Measurements from ENCODE around the gene CCHCR1. TPM values are rescaled to one million over a fixed set of nuclear protein-coding genes. Genes with fewer than 3 reads are reported as not detected.

The CCHCR1 gene
- total RNA-seq, 1 donor from 2014 or later: 23.8 TPM

DNA sequence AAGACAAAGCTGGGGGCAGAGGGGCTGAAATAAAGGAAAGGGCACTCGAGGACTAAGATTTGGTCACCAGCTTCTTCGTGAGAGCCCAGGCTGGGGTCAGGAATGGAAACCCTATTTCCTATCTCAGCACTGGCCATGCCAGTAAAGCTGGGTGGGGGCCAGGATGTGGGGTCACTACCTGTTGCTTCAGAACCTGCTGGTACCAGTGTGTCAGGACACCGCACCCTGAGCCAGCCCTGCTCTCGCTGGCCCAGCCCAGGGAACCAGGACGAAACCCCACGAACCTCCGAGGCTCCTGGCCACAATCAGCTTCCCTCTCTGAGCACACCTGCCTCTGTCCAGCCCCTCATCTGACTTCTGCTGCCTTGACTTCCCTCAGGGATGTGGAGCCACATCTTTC, 39.4 kb downstream of the CCHCR1 start:
- DNase-seq (ENCODE audit: low spot score): no peak

DNA sequence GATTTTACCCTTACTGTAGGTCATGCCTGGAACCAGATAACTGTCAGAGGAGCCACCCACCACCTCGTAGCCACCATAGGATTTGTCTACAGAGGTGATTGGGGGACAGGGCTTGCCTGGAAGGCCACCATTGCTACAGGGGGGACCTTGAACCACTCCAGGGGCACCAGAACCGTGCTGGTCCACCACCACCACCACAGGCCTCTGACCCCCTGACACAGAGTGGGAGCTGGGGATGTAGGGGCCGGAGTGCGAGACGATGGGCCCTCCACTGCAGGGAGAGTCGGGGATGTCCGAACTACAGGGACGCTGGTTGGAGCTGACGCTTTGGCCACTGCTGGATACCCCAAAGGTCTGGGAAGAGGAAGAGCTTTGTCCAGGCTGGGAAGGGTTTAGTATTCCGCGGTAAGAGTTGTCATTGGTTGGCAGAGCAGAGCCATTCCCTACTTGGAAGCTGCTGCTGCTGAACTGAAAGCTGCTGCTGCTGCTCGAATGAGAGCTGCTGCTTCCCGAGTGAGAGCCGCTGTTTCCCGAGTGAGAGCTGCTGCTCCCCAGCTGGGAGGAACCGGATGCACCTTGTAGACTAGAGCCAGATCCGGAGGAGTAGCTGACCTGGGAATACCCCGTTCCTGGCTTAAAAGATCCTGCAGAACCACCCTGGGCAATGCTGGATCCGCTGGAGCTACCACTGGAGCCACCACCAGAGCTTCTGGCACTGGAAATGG, 40.8 kb downstream of the CCHCR1 start:
- intact Hi-C loops (cut with DNase I): no loop called here
- DNase-seq (ENCODE audit: low spot score) (no peak), ATAC-seq (peak; percentile 28)

More for the DNA sequence above, 39.4 kb downstream of the CCHCR1 start:
- ATAC-seq: no peak
- intact Hi-C loops (cut with DNase I): no loop called here

GRCh38 chr6:31115941-31116560, 41.6 kb downstream of the CCHCR1 start:
- ATAC-seq (no peak), DNase-seq (ENCODE audit: low spot score) (no peak)
- intact Hi-C loops (cut with DNase I): no loop called here

- ATAC-seq: no peak
- intact Hi-C loops (cut with DNase I): no loop called here
- DNase-seq (ENCODE audit: low spot score): no peak
Measured at GRCh38 chr6:31114970-31115849, 42.4 kb downstream of the CCHCR1 start.

DNA sequence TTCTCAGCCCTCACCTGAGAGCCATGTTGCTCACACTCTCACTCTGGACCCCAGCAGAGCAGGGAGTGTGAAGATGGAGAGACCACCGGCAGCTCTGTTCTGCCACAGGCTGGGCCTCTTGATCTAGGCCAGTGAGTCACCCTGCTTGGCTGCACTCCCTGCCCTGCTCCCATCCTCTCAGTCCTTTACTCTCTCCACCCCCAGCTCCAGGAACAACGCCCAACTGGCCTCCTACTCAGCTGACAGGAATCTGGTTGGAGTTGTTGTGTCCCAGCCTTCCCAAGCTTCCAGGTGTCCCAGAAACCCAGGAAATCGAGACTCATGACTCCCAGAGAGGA, 43.1 kb downstream of the CCHCR1 start, which contains the start of gene PSORS1C1:
TSS of gene PSORS1C1 (plus strand) at position 260 of the 338 bp plus-strand sequence. CDS start 14,833 bp downstream, outside the sequence.
- DNase-seq (ENCODE audit: low spot score) (no peak), ATAC-seq (peak; percentile 88)
- intact Hi-C loops (cut with DNase I): no loop called here

GRCh38 chr6:31113861-31114540, 43.6 kb downstream of the CCHCR1 start:
- DNase-seq (ENCODE audit: low spot score): no peak
- intact Hi-C loops (cut with DNase I): no loop called here
- ATAC-seq: peak; percentile 28

- DNase-seq (ENCODE audit: low spot score) (no peak), ATAC-seq (no peak)
- intact Hi-C loops (cut with DNase I): no loop called here
Measured at GRCh38 chr6:31112478-31112877, 45.1 kb downstream of the CCHCR1 start, which contains the start of gene C6orf15. TSS of gene C6orf15 (minus strand) at chr6:31112575. CDS start at chr6:31112555, 20 bp downstream.

DNA sequence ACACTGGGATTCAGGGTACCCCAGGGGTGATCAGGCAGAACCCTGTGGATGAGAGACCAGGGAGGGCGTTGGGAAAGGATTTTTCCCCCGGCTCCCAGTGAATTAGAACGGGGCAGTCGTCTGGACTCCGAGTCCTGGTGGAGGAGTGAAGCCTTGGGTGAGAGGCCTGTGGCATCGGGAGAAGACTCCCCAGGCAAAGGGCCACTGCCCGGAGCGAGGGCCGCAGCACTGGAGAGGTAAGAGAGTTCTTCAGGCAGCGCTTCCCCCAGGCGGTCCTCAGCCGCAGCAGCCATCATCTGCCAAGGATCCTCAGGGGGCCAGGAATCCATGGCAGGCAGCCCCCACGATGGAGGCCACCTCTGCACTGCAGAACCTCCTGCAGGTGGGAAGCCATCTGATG, 45.9 kb downstream of the CCHCR1 start:
- ATAC-seq (no peak), DNase-seq (ENCODE audit: low spot score) (no peak)
- intact Hi-C loops (cut with DNase I): no loop called here

GRCh38 chr6:31110825-31111582, 46.6 kb downstream of the CCHCR1 start:
- no peak for DNase-seq (ENCODE audit: low spot score)
- no peak for ATAC-seq
- intact Hi-C loops (cut with DNase I): no loop called here

- intact Hi-C loops (cut with DNase I): no loop called here
- DNase-seq (ENCODE audit: low spot score): no peak
- ATAC-seq: no peak
Measured at GRCh38 chr6:31107052-31107451, 50.5 kb downstream of the CCHCR1 start.

DNA sequence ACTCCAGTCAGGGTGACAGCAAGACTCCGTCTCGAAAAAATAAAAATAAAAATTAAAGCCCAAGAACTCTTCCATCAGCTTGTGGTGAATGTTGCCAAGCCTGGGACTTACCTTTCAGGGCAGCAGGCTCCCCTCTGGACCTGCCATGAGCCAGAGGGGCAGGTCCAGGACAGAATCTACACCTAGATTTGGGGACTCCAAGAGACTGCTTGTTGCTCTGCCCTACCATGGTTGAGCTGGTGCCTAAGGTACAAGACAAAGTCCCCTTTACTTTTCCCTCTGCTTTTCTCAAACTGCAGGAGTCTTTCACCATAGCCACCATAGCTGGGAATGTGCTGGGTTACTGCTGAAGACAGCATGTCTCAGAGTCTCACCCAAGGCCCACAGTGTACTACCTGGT, 54.5 kb downstream of the CCHCR1 start:
- DNase-seq (ENCODE audit: low spot score): no peak
- no peak for ATAC-seq
- intact Hi-C loops (cut with DNase I): no loop called here

- no peak for ATAC-seq
- DNase-seq (ENCODE audit: low spot score): no peak
- intact Hi-C loops (cut with DNase I): no loop called here
Measured at GRCh38 chr6:31098449-31098938, 59.1 kb downstream of the CCHCR1 start.

- intact Hi-C loops (cut with DNase I): no loop called here
- ATAC-seq (no peak), DNase-seq (ENCODE audit: low spot score) (no peak)
Measured at GRCh38 chr6:31096656-31097055, 60.9 kb downstream of the CCHCR1 start.

DNA sequence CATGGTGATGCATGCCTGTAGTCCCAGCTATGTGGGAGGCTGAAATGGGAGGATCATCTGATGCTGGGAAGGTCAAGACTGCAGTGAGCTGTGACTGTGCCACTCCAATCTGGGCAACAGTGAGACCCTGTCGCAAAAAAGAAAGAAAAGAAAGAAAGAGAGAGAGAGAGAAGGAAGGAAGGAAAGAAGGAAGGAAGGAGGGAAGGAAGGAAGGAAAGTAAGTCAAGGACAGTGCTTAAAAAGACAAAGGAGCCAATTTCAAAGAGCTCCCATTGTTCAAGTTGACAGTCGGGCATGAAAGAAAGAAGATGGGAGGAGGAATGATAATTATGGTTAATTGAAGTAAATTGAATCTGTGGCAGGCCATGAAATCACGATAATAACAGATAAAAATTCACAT, 61.4 kb downstream of the CCHCR1 start:
- intact Hi-C loops (cut with DNase I): no loop called here
- no peak for DNase-seq (ENCODE audit: low spot score)
- ATAC-seq: no peak

DNA sequence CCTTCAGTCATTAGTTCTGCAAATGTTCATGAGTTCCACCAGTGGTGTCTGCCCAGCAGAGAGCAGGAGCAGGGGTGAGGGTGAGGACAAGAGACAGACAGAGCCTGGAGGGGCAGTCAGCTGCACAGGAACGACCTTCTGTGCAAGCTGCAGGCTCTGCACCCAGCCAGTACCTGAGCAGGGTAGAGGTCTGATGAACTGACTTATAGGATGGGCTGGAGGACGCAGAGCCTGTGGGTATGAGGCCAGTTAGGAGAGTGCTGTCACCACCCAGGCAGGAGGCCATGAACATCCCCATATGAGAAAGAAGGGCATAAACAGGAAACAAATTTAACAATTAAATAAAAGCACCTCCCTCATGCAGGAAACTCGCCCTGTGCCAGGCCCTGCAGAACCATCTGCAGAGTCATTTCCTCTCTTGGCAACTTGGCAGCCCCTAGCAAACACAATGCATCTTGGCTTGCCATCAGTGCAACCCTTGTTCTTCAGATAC, 63.2 kb downstream of the CCHCR1 start:
- ATAC-seq (peak; percentile 34), DNase-seq (ENCODE audit: low spot score) (no peak)
- intact Hi-C loops (cut with DNase I): no loop called here

DNA sequence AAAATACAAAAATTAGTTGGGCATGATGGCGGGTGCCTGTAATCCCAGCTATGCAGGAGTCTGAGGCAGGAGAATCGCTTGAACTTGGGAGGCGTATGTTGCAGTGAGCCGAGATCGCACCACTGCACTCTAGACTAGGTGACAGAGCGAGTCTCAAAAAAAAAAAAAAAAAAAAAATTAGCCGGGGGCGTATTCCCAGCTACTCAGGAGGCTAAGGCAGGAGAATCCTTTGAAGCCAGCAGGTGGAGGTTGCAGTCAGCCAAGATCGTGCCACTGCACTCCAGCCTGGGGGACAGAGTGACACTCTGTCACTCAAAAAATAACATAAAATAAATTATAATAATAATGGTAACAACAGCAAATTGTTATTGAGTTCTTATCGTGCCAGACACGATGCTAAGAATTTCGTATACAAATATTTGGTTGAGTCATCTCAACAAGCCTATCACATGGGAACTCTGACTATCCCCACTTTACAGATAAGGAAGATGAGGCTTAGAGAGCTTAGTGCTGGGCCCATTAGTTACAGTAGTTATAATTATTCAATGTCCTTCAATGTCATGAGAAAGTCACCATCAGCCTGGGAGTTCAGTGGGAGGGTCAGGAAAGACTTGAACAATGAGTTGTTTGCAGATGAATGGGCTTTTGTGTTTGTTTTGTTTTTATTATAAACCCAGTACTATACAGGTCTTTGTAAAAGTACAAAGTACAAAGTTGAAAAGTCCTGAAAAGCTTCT, 64.7 kb downstream of the CCHCR1 start:
- ATAC-seq (no peak), DNase-seq (ENCODE audit: low spot score) (no peak)
- intact Hi-C loops (cut with DNase I): no loop called here

Measured in sciatic nerve (tissue), 2 donors.